ENCODE data around the gene SCD. TPM values are rescaled to one million over a fixed set of nuclear protein-coding genes. Genes with fewer than 3 reads are reported as not detected.

Gene SCD
- total and polyA plus RNA-seq, 2 of the 13 experiments (the other 11 are each of a cell fraction or from before 2014, with no cell fraction given) = 492 to 512 TPM

GRCh38 chr10:100373298-100374199 is 26.5 kb downstream of the SCD start (continued):
- TF ChIP-seq SNAPC4 (CRISPR knock-in tag; IDR thresholded peaks at IDR 0.05) (no peak), SP4 (CRISPR knock-in tag; IDR thresholded peaks at IDR 0.05) (no peak), TFDP2 (CRISPR knock-in tag; IDR thresholded peaks at IDR 0.05) (peak; percentile 64), REL (CRISPR knock-in tag; conservative IDR thresholded peaks at IDR 0.05) (peak; percentile 56; the same call in 1 of the 2 replicates), RBFOX2 (IDR thresholded peaks at IDR 0.05; ENCODE audit: low read depth, low read length) (peak; percentile 91), ELF1 (CRISPR knock-in tag; IDR thresholded peaks at IDR 0.05) (peak; percentile 54; the same call in 1 of the 2 replicates), ZNF484 (CRISPR knock-in tag; IDR thresholded peaks at IDR 0.05; ENCODE audit: borderline replicate concordance, low read depth) (no peak), KLF16 (CRISPR knock-in tag; IDR thresholded peaks at IDR 0.05) (peak in 1 of 2 experiments; percentile 84; a peak in 2 of 4 replicates), ZNF350 (CRISPR knock-in tag; IDR thresholded peaks at IDR 0.05; ENCODE audit: borderline replicate concordance, low read depth) (peak; percentile 59; the same call in 1 of the 2 replicates), HDAC1 (CRISPR knock-in tag; IDR thresholded peaks at IDR 0.05) (peak; percentile 80)
- TF ChIP-seq, protein P1, sequence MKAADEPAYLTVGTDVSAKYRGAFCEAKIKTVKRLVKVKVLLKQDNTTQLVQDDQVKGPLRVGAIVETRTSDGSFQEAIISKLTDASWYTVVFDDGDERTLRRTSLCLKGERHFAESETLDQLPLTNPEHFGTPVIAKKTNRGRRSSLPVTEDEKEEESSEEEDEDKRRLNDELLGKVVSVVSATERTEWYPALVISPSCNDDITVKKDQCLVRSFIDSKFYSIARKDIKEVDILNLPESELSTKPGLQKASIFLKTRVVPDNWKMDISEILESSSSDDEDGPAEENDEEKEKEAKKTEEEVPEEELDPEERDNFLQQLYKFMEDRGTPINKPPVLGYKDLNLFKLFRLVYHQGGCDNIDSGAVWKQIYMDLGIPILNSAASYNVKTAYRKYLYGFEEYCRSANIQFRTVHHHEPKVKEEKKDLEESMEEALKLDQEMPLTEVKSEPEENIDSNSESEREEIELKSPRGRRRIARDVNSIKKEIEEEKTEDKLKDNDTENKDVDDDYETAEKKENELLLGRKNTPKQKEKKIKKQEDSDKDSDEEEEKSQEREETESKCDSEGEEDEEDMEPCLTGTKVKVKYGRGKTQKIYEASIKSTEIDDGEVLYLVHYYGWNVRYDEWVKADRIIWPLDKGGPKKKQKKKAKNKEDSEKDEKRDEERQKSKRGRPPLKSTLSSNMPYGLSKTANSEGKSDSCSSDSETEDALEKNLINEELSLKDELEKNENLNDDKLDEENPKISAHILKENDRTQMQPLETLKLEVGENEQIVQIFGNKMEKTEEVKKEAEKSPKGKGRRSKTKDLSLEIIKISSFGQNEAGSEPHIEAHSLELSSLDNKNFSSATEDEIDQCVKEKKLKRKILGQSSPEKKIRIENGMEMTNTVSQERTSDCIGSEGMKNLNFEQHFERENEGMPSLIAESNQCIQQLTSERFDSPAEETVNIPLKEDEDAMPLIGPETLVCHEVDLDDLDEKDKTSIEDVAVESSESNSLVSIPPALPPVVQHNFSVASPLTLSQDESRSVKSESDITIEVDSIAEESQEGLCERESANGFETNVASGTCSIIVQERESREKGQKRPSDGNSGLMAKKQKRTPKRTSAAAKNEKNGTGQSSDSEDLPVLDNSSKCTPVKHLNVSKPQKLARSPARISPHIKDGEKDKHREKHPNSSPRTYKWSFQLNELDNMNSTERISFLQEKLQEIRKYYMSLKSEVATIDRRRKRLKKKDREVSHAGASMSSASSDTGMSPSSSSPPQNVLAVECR (CRISPR knock-in tag; IDR thresholded peaks at IDR 0.05; ENCODE audit: borderline replicate concordance) = peak; percentile 76; the same call in 1 of the 2 replicates
- TF ChIP-seq, protein P2, sequence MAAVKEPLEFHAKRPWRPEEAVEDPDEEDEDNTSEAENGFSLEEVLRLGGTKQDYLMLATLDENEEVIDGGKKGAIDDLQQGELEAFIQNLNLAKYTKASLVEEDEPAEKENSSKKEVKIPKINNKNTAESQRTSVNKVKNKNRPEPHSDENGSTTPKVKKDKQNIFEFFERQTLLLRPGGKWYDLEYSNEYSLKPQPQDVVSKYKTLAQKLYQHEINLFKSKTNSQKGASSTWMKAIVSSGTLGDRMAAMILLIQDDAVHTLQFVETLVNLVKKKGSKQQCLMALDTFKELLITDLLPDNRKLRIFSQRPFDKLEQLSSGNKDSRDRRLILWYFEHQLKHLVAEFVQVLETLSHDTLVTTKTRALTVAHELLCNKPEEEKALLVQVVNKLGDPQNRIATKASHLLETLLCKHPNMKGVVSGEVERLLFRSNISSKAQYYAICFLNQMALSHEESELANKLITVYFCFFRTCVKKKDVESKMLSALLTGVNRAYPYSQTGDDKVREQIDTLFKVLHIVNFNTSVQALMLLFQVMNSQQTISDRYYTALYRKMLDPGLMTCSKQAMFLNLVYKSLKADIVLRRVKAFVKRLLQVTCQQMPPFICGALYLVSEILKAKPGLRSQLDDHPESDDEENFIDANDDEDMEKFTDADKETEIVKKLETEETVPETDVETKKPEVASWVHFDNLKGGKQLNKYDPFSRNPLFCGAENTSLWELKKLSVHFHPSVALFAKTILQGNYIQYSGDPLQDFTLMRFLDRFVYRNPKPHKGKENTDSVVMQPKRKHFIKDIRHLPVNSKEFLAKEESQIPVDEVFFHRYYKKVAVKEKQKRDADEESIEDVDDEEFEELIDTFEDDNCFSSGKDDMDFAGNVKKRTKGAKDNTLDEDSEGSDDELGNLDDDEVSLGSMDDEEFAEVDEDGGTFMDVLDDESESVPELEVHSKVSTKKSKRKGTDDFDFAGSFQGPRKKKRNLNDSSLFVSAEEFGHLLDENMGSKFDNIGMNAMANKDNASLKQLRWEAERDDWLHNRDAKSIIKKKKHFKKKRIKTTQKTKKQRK (IDR thresholded peaks at IDR 0.05; ENCODE audit: low read length) = no peak
